ENCODE data around the gene SH2B3.

DNA sequence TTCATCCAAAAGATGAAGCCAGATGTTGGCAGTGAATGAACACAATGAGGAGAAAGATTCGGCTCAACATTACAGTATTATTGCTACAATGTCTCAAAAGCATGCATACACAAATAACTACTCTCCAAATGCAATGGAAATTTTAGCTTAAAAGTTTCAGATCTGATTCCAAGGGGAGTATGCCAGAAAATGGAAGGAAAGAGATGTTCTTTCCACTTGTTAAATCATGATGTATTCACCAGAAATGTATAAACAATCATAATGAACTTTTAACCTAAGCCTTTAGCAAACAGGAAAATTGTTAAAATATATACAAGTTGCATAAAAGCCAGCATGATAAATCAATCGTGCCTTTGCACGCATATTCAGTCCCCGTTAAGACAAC is 62.1 kb downstream of the SH2B3 start:
- TF ChIP-seq EZH2 (IDR thresholded peaks at IDR 0.05) (no peak), POLR2AphosphoS5 (IDR thresholded peaks at IDR 0.05; ENCODE audit: borderline replicate concordance, low read depth, low read length) (no peak), FOXP2 (optimal IDR thresholded peaks at IDR 0.05; ENCODE audit: control extremely low read depth, extremely low read length, insufficient read depth) (no peak)
